ENCODE data around the gene CSTPP1.

The CSTPP1 gene

DNA sequence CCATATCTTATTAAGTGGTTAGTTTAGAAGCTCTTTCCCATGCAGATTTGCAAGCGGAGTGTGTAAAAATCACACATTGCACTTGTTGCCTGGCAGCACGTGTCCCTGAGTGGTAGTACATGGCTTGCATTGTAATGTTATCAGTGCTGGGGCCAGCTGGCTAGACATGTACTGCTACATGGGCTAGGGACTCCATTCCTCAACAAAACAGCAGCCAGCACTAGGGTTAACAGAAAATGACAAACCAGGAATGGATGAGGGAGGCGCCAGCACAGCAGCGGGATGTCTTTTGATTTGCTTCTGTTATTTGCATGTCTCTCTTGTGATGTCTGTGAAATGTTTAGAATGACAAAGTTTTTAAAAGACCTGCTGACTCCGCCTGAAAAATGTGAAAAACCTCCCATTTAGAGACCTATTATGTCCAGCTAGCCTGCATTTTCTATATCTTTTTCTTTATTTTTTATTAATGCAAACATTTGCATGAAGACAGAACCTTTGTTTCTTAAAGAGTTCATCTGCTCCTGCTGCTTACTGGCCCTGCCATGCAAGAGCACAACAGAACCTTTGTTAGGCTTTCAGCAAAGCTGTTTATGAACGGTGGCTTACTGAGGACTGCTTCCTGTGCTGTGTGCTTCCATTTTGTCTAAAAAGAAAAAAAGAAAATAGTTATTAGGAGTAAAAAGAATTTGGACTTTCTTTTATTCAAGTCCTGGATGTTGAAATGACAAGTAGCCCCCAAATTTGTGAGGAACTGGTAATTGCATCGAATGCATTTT lies 40.7 kb downstream of the CSTPP1 start:
- H3K9ac ChIP-seq (ENCODE audit: low read length) = no peak overlapping the region
- H3K4me2 ChIP-seq (ENCODE audit: low read depth, low read length, poor library complexity, severe bottlenecking) = no peak overlapping the region
- TF ChIP-seq, protein P1, sequence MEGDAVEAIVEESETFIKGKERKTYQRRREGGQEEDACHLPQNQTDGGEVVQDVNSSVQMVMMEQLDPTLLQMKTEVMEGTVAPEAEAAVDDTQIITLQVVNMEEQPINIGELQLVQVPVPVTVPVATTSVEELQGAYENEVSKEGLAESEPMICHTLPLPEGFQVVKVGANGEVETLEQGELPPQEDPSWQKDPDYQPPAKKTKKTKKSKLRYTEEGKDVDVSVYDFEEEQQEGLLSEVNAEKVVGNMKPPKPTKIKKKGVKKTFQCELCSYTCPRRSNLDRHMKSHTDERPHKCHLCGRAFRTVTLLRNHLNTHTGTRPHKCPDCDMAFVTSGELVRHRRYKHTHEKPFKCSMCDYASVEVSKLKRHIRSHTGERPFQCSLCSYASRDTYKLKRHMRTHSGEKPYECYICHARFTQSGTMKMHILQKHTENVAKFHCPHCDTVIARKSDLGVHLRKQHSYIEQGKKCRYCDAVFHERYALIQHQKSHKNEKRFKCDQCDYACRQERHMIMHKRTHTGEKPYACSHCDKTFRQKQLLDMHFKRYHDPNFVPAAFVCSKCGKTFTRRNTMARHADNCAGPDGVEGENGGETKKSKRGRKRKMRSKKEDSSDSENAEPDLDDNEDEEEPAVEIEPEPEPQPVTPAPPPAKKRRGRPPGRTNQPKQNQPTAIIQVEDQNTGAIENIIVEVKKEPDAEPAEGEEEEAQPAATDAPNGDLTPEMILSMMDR (IDR thresholded peaks at IDR 0.05; ENCODE audit: insufficient read depth, low read length, poor library complexity, severe bottlenecking) = no peak
- TF ChIP-seq EZH2phosphoT487 (conservative IDR thresholded peaks at IDR 0.05; ENCODE audit: low read length) = no peak
- no peaks in the 10 kb centered on the region for H3K36me3 ChIP-seq (ENCODE audit: low read length)
- no peaks in the 10 kb centered on the region for H3K27me3 ChIP-seq (ENCODE audit: low read length)
- peaks cover 3% of the 10 kb centered on the region; the same call in 1 of the 2 replicates for H4K20me1 ChIP-seq (ENCODE audit: low read depth, low read length)
- no peaks in the 10 kb centered on the region for H3F3A ChIP-seq (ENCODE audit: insufficient read depth)
- no peaks in the 10 kb centered on the region for H3K79me2 ChIP-seq (ENCODE audit: insufficient read depth, low read length)
- no peak overlapping the region for H3K4me3 ChIP-seq (ENCODE audit: insufficient read depth, low read length, poor library complexity, severe bottlenecking)
- H3K9me3 ChIP-seq (ENCODE audit: insufficient read depth, low read length) = no peaks in the 10 kb centered on the region
- no peaks in the 10 kb centered on the region for H3K9me2 ChIP-seq (replicated peaks; ENCODE audit: insufficient read depth, low read length)
- no peak overlapping the region for H3K27ac ChIP-seq (ENCODE audit: low read depth, low read length)
- no peak overlapping the region for H2AFZ ChIP-seq (ENCODE audit: low read depth, low read length, severe bottlenecking)

DNA sequence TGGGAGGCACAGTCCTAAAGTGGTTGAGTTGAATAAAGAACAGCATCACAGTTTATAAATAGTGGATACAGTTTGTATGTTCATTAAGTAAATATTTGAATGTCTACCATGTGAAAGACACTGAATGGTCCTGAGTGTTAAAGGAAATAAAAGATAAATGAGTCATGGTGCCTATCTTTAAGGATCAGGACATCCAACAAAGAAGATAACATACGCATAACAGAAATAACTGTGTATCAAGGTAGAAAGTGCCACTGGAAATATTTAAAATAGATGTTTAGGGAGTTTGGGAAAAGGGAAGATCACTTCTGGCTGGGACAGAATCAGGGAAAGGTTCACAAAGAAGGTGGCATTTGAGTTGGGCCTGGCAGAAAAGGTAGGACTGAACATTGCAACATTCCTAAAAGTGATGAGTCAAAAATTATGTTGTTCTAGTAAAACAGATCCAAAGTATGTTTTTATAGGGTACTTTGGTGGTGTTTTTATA lies 41.5 kb downstream of the CSTPP1 start:
- H2AFZ ChIP-seq (ENCODE audit: low read depth, low read length, severe bottlenecking) = no peak overlapping the region
- no peak overlapping the region for H3K9ac ChIP-seq (ENCODE audit: low read length)
- TF ChIP-seq, protein P1 (IDR thresholded peaks at IDR 0.05; ENCODE audit: insufficient read depth, low read length, poor library complexity, severe bottlenecking) = no peak
- no peak for TF ChIP-seq EZH2phosphoT487 (conservative IDR thresholded peaks at IDR 0.05; ENCODE audit: low read length)
- H3K27me3 ChIP-seq (ENCODE audit: low read length) = no peaks in the 10 kb centered on the region
- H3K79me2 ChIP-seq (ENCODE audit: insufficient read depth, low read length) = no peaks in the 10 kb centered on the region
- H3K4me2 ChIP-seq (ENCODE audit: low read depth, low read length, poor library complexity, severe bottlenecking) = no peak overlapping the region
- no peaks in the 10 kb centered on the region for H3K9me2 ChIP-seq (replicated peaks; ENCODE audit: insufficient read depth, low read length)
- H3K36me3 ChIP-seq (ENCODE audit: low read length) = no peaks in the 10 kb centered on the region
- H4K20me1 ChIP-seq (ENCODE audit: low read depth, low read length) = peaks cover 3% of the 10 kb centered on the region; the same call in 1 of the 2 replicates
- no peak overlapping the region for H3K4me3 ChIP-seq (ENCODE audit: insufficient read depth, low read length, poor library complexity, severe bottlenecking)
- H3F3A ChIP-seq (ENCODE audit: insufficient read depth) = no peaks in the 10 kb centered on the region
- no peaks in the 10 kb centered on the region for H3K9me3 ChIP-seq (ENCODE audit: insufficient read depth, low read length)
- no peak overlapping the region for H3K27ac ChIP-seq (ENCODE audit: low read depth, low read length)

DNA sequence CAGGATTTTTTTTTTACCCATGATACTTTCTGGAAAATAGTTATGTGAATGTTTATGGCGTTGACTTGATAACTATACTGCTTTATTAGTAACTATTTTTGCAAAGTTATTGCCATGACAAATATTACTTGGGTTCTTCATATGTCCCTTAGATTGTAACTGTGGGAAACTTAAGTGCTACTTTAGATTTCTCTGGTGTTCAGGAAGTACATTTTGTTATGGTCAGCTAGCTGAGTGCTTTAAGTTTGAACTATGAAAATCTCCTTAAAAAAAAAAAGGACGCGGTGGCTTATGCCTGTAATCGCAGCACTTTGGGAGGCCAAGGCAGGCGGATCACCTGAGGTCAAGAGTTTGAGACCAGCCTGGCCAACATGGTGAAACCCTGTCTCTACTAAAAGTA lies 42.8 kb downstream of the CSTPP1 start:
- H4K20me1 ChIP-seq (ENCODE audit: low read depth, low read length) = peaks cover 3% of the 10 kb centered on the region; the same call in 1 of the 2 replicates
- H3K79me2 ChIP-seq (ENCODE audit: insufficient read depth, low read length) = no peaks in the 10 kb centered on the region
- H3K4me2 ChIP-seq (ENCODE audit: low read depth, low read length, poor library complexity, severe bottlenecking) = no peak overlapping the region
- TF ChIP-seq, protein P1 (IDR thresholded peaks at IDR 0.05; ENCODE audit: insufficient read depth, low read length, poor library complexity, severe bottlenecking) = no peak
- no peak for TF ChIP-seq EZH2phosphoT487 (conservative IDR thresholded peaks at IDR 0.05; ENCODE audit: low read length)
- H3K27ac ChIP-seq (ENCODE audit: low read depth, low read length) = no peak overlapping the region
- H3K4me3 ChIP-seq (ENCODE audit: insufficient read depth, low read length, poor library complexity, severe bottlenecking) = no peak overlapping the region
- H3K9me3 ChIP-seq (ENCODE audit: insufficient read depth, low read length) = no peaks in the 10 kb centered on the region
- H3K36me3 ChIP-seq (ENCODE audit: low read length) = no peaks in the 10 kb centered on the region
- H3K9me2 ChIP-seq (replicated peaks; ENCODE audit: insufficient read depth, low read length) = no peaks in the 10 kb centered on the region
- H3K27me3 ChIP-seq (ENCODE audit: low read length) = no peaks in the 10 kb centered on the region
- H2AFZ ChIP-seq (ENCODE audit: low read depth, low read length, severe bottlenecking) = no peak overlapping the region
- H3K9ac ChIP-seq (ENCODE audit: low read length) = no peak overlapping the region
- H3F3A ChIP-seq (ENCODE audit: insufficient read depth) = no peaks in the 10 kb centered on the region
